ENCODE results near the gene PCDH12. TPM values are rescaled to one million over a fixed set of nuclear protein-coding genes. Genes with fewer than 3 reads are reported as not detected.

Gene PCDH12
- total RNA-seq, 1 experiment from 2014 or later: not detected

GRCh38 chr5:141965071-141965470 is 7.1 kb upstream of the PCDH12 start:
- Histone ChIP-seq H2BK5ac (ENCODE audit: insufficient read length, low read length) (no peak overlapping the region), H3K4me1 (ENCODE audit: insufficient read depth, low read length) (peaks cover 2% of the 10 kb centered on the region; the same call in 1 of the 2 replicates), H4K91ac (ENCODE audit: insufficient read length, low read depth, low read length) (no peak overlapping the region), H3K79me2 (ENCODE audit: insufficient read depth, low read length) (no peaks in the 10 kb centered on the region), H3K4ac (ENCODE audit: low read depth, low read length) (no peak overlapping the region), H3K27me3 (ENCODE audit: insufficient read depth, low read length) (no peaks in the 10 kb centered on the region), H3K9ac (ENCODE audit: extremely low read depth, insufficient read length, low read length) (no peak overlapping the region), H3K9me3 (ENCODE audit: control insufficient read depth, low read depth, low read length) (no peaks in the 10 kb centered on the region), H2AK5ac (ENCODE audit: insufficient read length, low read length) (no peak overlapping the region), H3K56ac (ENCODE audit: insufficient read length, low read depth, low read length) (no peak overlapping the region), H4K20me1 (ENCODE audit: control insufficient read depth, insufficient read depth, insufficient read length) (no peaks in the 10 kb centered on the region), H2BK15ac (ENCODE audit: low read depth, low read length) (no peak overlapping the region), H3K18ac (ENCODE audit: insufficient read length, low read depth, low read length) (no peak overlapping the region), H4K5ac (ENCODE audit: insufficient read length, low read depth, low read length) (no peak overlapping the region), H4K8ac (replicated peaks; ENCODE audit: insufficient read length, low read depth, low read length) (no peak overlapping the region), H3K14ac (ENCODE audit: insufficient read depth, low read length) (no peak overlapping the region), H3K23me2 (ENCODE audit: insufficient read length, low read depth, low read length, poor library complexity, severe bottlenecking) (peaks cover 4% of the 10 kb centered on the region), H3K4me2 (ENCODE audit: insufficient read depth, insufficient read length, low read length) (no peak overlapping the region), H3T11ph (ENCODE audit: low read length) (no peak overlapping the region), H3K23ac (ENCODE audit: insufficient read length, low read depth, low read length) (no peak overlapping the region), H3K79me1 (ENCODE audit: insufficient read depth, low read depth, low read length, poor library complexity, severe bottlenecking) (no peaks in the 10 kb centered on the region), H2BK120ac (ENCODE audit: low read depth, low read length, poor library complexity, severe bottlenecking) (no peak overlapping the region), H3K27ac (ENCODE audit: insufficient read length, low read depth, low read length) (no peak overlapping the region), H2AFZ (ENCODE audit: low read length) (no peak overlapping the region), H2BK12ac (ENCODE audit: insufficient read length, low read depth, low read length) (no peak overlapping the region), H2BK20ac (ENCODE audit: low read depth, low read length, poor library complexity, severe bottlenecking) (no peak overlapping the region)
- WGBS (ENCODE audit: extremely low coverage, insufficient read length, low lambda C conversion rate): no CpG with 5 or more reads among the region's 7 CpGs
- H3K4me1 Mint-ChIP-seq: peaks cover 23 to 26% of the 10 kb centered on the region in 2 experiments
- no peaks in the 10 kb centered on the region for H3K27me3 Mint-ChIP-seq (ENCODE audit: low read depth)
- DNase-seq: no peak
- H3K9me3 Mint-ChIP-seq: no peaks in the 10 kb centered on the region
- H3K4me3 Mint-ChIP-seq: no peak overlapping the region
- no peak overlapping the region for H3K27ac Mint-ChIP-seq
- no peaks in the 10 kb centered on the region for H3K36me3 Mint-ChIP-seq (ENCODE audit: insufficient read depth in 1 of 3, low read depth in 3 of 3)
- no peak for TF ChIP-seq CTCF (conservative IDR thresholded peaks at IDR 0.05)
